Measurements from ENCODE around the gene RDH16. TPM values are rescaled to one million over a fixed set of nuclear protein-coding genes. Genes with fewer than 3 reads are reported as not detected.

Gene RDH16
- total RNA-seq, 1 donor from 2014 or later: 1.2 TPM

DNA sequence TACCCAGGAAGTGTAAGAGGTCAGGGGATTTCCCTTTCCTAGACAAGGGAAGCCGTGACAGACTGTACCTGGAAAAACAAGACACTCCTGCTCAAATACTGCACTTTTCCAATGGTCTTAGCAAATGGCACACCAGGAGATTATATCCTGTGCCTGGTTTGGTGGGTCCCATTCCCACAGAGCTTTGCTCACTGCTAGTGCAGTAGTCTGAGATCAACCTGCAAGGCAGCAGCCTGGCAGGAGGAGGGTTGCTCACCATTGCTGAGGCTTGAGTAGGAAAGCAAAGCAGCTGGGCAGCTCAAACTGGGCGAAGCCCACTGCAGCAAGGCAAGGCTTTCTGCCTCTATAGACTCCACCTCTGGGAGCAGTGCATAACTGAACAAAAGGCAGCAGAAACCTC, 1.0 kb upstream of the RDH16 start:
- H3K79me2 ChIP-seq (ENCODE audit: low read depth): no peaks in the 10 kb centered on the region
- Mint-ChIP-seq H3K27me3 (ENCODE audit: insufficient read depth, low read depth) (peaks cover 16% of the 10 kb centered on the region), H3K9me3 (peaks cover 28% of the 10 kb centered on the region), H3K36me3 (no peaks in the 10 kb centered on the region), H3K4me1 (no peaks in the 10 kb centered on the region), H3K4me3 (no peak overlapping the region), H3K27ac (no peak overlapping the region)
- H2AFZ ChIP-seq (replicated peaks): no peak overlapping the region
- no peaks in the 10 kb centered on the region for H3F3A ChIP-seq (ENCODE audit: low read depth)
- TF ChIP-seq, protein P1, sequence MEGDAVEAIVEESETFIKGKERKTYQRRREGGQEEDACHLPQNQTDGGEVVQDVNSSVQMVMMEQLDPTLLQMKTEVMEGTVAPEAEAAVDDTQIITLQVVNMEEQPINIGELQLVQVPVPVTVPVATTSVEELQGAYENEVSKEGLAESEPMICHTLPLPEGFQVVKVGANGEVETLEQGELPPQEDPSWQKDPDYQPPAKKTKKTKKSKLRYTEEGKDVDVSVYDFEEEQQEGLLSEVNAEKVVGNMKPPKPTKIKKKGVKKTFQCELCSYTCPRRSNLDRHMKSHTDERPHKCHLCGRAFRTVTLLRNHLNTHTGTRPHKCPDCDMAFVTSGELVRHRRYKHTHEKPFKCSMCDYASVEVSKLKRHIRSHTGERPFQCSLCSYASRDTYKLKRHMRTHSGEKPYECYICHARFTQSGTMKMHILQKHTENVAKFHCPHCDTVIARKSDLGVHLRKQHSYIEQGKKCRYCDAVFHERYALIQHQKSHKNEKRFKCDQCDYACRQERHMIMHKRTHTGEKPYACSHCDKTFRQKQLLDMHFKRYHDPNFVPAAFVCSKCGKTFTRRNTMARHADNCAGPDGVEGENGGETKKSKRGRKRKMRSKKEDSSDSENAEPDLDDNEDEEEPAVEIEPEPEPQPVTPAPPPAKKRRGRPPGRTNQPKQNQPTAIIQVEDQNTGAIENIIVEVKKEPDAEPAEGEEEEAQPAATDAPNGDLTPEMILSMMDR (IDR thresholded peaks at IDR 0.05): no peak
- TF ChIP-seq EZH2phosphoT487 (IDR thresholded peaks at IDR 0.05) (no peak), EZH2 (IDR thresholded peaks at IDR 0.05) (no peak)
- no peaks in the 10 kb centered on the region for H3K4me1 ChIP-seq
- no peak overlapping the region for H3K9ac ChIP-seq
- no peak overlapping the region for H3K4me2 ChIP-seq
- no peaks in the 10 kb centered on the region for H3K27me3 ChIP-seq
- no peak overlapping the region for H3K27ac ChIP-seq
- no peaks in the 10 kb centered on the region for H3K9me3 ChIP-seq (ENCODE audit: low read depth)
- H4K20me1 ChIP-seq (ENCODE audit: low read depth): no peaks in the 10 kb centered on the region
- no peak for DNase-seq (ENCODE audit: low spot score)
- no peak overlapping the region for H3K4me3 ChIP-seq
- no peaks in the 10 kb centered on the region for H3K36me3 ChIP-seq

DNA sequence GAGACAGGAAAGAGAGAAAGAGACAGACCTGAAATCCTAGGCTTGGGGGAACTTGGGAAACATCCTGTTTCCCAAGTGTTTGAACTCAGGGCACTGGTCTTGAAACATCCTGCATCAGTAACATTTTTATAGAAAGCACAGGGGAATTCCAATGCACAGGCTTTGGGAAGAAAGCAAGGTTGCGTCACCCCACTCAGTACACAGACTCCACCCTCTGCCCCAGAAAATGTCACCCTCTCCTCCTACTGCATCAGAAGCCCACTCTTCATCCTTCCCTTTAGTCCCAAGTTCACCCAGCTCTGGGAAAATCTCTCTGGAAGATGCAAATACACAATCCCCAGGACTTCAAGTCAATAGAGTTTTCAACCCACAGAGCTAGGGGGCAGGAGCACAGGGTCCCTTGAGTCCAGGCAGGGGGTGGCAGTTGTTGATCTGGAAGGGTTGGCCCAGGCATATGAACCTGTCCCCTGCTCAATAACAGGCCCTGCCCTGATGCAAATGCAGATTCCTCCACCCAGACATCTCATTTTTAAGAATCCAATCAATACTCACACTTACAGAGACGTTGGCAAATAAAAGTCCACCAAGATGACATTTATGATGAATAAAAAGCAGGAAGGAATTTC, 1.7 kb downstream of the RDH16 start:
- Histone ChIP-seq H3K4me3 (no peak overlapping the region), H3K27ac (no peak overlapping the region), H3K4me2 (no peak overlapping the region), H3K27me3 (no peaks in the 10 kb centered on the region), H3K79me2 (ENCODE audit: low read depth) (no peaks in the 10 kb centered on the region), H4K20me1 (ENCODE audit: low read depth) (no peaks in the 10 kb centered on the region), H3K9me3 (ENCODE audit: low read depth) (no peaks in the 10 kb centered on the region), H3K9ac (no peak overlapping the region), H3K4me1 (no peaks in the 10 kb centered on the region), H3F3A (ENCODE audit: low read depth) (no peaks in the 10 kb centered on the region), H2AFZ (replicated peaks) (no peak overlapping the region), H3K36me3 (no peaks in the 10 kb centered on the region)
- Mint-ChIP-seq H3K27ac (no peak overlapping the region), H3K27me3 (ENCODE audit: insufficient read depth, low read depth) (peaks cover 11% of the 10 kb centered on the region), H3K4me3 (no peak overlapping the region), H3K4me1 (no peaks in the 10 kb centered on the region), H3K9me3 (peaks cover 10% of the 10 kb centered on the region), H3K36me3 (no peaks in the 10 kb centered on the region)
- TF ChIP-seq EZH2phosphoT487 (IDR thresholded peaks at IDR 0.05): no peak
- TF ChIP-seq, protein P1 (IDR thresholded peaks at IDR 0.05): no peak
- no peak for TF ChIP-seq EZH2 (IDR thresholded peaks at IDR 0.05)
- no peak for DNase-seq (ENCODE audit: low spot score)

DNA sequence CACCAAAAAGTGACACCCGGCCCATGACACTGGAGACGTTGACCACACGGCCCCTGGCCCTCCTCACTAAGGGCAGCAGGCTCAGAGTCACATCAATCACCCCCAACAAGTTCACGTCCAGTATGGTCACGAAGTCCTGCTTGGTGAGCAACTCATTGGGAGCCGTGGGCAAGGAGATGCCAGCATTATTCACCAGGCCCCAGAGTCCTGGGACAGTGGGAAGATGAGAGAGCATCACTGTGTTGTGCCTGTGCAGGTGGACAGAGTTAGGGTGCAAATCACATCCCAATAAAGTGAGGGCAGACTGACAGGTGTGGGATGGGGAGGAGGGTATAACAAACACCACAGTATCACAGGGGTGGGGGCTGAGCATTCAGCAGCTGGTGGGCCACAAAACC, 2.5 kb downstream of the RDH16 start:
- Mint-ChIP-seq H3K27me3 (ENCODE audit: insufficient read depth, low read depth) (peaks cover 11% of the 10 kb centered on the region), H3K36me3 (no peaks in the 10 kb centered on the region), H3K27ac (no peak overlapping the region), H3K4me3 (peak overlapping the region; percentile 30), H3K4me1 (no peaks in the 10 kb centered on the region), H3K9me3 (peaks cover 10% of the 10 kb centered on the region)
- no peaks in the 10 kb centered on the region for H4K20me1 ChIP-seq (ENCODE audit: low read depth)
- H3F3A ChIP-seq (ENCODE audit: low read depth): no peaks in the 10 kb centered on the region
- no peak overlapping the region for H3K4me3 ChIP-seq
- H3K27ac ChIP-seq: no peak overlapping the region
- TF ChIP-seq EZH2 (IDR thresholded peaks at IDR 0.05) (no peak), EZH2phosphoT487 (IDR thresholded peaks at IDR 0.05) (no peak)
- TF ChIP-seq, protein P1 (IDR thresholded peaks at IDR 0.05): no peak
- no peak overlapping the region for H2AFZ ChIP-seq (replicated peaks)
- no peak overlapping the region for H3K9ac ChIP-seq
- H3K36me3 ChIP-seq: no peaks in the 10 kb centered on the region
- no peak overlapping the region for H3K4me2 ChIP-seq
- H3K4me1 ChIP-seq: no peaks in the 10 kb centered on the region
- no peaks in the 10 kb centered on the region for H3K79me2 ChIP-seq (ENCODE audit: low read depth)
- no peak for DNase-seq (ENCODE audit: low spot score)
- H3K27me3 ChIP-seq: no peaks in the 10 kb centered on the region
- no peaks in the 10 kb centered on the region for H3K9me3 ChIP-seq (ENCODE audit: low read depth)
